Activated CD4-positive, CD25-positive, alpha-beta regulatory T cell treated with anti-CD3 and anti-CD28 coated beads, Interleukin-2, amount 50 U/mL, for 72 hours (primary cell): ENCODE results near the gene LLGL2.
"Not testable (repeated sequence)": the region's sequence is repeated elsewhere in the genome, so short reads cannot be mapped to it uniquely, and the experiment has no call there.

ENCODE experiments used
- DNase-seq: peaks from one replicate; pipeline ENCODE4 v3.0.0; 2021

The LLGL2 gene

DNA sequence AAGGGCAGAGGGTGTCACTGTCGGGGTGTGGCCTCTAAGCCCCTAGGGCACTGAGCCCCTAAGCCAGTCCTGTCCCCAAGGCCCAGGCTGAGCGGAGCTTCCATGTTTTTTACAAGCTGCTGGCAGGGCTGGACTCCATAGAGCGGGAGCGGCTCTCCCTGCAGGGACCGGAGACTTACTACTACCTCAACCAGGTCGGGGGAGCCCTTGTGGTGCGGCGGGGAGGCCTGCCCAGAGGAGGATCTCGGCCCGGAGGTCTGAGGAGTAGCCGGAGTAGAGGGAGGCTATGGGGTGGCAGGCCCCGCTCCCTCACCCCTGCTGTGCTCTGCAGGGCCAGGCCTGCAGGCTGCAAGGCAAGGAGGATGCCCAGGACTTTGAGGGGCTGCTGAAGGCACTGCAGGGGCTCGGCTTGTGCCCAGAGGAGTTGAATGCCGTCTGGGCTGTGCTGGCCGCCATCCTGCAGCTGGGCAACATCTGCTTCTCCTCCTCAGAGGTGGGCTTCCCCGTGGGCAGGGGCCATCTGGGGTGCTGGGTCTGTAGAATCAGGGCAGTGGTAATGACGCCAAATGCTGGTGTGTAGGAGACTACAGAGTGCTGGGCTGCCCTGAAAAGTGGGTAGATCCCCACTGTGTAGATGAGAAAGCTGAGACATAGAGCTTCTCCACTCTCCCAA, 67.0 kb downstream of the LLGL2 start:
- no peak for DNase-seq

GRCh38 chr17:75593430-75593829, 67.9 kb downstream of the LLGL2 start:
- not testable (repeated sequence) for DNase-seq

- DNase-seq, result no peak
Measured at GRCh38 chr17:75594499-75595283, 69.2 kb downstream of the LLGL2 start.

DNA sequence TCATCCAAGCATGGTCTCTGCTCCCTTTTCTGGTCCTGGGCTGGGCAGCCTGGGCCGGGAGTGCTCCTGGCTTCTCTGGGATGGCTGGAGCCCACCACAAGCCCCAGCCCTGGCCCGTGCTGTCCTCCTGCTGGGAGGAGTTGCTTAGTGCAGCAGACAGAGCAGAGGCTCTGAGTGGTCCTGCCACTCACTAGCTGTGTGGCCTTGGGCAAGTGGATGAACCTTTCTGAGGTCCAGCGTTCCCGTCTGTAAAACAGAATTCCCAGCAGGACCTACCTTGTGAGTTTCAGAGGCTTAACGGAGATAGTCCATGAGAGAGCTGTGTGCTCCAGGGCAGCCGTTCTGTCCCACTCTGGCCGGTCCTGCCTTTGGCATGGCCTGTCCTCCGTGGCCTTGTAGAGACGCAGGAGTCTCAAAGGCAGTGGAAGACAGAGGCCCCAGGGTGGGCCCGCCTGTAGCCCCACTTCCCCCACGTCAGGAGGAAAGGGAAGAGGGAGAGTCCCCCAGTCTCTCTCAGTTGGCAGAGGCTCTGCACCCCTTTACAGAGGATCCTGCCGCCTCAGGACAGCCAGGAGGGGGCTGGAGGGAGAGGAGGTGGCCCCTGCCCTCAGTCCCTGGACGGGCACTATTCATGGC, 69.9 kb downstream of the LLGL2 start:
- DNase-seq, result no peak

DNA sequence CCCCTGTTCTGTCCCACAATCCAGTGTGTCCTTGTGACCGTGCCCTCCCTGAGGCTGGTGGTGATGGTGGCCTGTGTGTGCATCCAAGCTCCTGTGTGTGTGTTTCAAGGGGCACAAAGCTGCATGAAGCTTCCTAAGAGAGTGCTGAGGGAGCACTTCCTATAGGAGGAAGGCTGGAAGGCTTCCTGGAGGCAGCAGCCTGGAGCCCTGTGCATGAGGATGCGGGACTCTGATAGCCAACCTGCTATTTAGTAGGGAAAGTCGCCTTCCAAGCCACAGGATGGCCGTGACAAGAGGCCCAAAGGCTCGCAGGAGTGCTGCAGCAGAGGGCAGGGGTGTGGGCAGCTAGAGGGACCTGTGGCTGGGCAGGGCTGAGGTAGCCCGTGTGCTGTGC, 70.4 kb downstream of the LLGL2 start:
- DNase-seq, result no peak

- DNase-seq, result no peak
Measured at GRCh38 chr17:75596320-75597087, 71.0 kb downstream of the LLGL2 start.

DNA sequence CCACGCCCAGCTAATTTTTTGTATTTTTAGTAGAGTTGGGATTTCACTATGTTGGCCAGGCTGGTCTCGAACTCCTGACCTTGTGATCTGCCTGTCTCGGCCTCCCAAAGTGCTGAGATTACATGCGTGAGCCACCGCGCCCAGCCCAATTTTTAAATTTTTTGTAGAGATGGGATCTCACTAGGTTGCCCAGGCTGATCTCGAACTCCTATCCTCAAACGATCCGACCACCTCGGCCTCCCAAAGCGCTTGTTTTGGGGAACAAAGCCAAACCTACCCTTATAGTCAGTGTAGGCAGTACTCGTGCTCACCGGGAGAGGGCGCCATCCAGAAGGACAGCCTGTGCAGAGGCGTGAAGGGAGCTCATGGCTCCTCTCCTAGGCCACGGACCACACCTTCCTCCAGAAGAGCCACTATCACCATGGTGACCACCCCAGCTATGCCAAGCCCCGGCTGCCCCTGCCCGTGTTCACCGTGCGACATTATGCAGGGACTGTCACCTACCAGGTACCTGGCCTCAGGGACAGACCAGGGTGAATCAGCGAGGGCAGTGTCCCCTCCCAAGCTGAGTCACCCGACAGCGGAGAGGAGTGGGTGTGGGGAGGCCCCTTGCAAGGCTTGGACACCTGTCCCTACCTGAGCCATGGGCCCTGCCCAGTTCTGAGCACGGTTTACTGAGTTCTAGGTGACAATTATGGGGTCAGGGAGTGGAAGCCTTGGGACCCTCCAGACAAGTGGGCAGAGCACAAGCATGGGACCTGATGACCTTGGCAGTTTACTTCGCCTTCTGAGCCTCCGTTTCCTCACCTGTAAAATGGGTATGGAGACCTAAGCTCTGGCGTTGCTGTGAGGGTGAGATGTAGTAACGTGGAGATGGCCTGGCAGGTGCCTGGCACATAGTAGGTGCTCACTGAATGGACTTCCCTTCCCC, 75.8 kb downstream of the LLGL2 start:
- DNase-seq, result peak; percentile 67

GRCh38 chr17:75602644-75603043, 77.1 kb downstream of the LLGL2 start:
- no peak for DNase-seq

- DNase-seq, result no peak
Measured at GRCh38 chr17:75603123-75603522, 77.6 kb downstream of the LLGL2 start.

DNA sequence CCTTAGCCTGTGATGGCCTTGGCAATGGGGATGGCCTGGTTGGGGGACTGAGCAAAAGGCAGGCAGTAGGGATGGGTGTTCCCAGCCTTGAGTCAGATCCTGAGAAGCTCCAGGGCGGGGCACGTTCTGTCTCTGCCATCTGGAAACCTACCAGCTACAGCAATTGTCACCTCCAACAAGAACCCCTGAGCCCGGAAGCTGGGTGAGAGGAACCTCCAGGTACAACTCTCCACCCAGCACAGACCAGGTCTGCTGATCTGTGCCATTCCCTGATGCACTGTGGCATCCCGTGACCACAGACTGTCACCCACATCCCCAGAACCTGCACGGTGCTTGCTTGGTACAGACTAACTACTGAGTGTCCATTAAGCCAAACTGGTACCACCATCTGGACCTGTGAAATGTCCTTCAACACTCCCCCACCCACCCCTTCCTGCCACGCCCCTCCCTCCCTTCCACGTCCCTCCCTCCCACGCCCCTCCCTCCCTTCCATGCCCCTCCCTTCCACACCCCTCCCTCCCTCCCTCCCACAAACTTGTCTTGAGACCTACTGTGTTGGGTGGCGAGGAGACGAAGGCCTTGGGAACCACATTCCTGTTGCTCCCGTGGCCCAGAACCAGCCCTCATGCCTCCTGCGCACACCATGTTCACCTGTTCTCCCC, 78.7 kb downstream of the LLGL2 start:
- DNase-seq, result no peak

DNA sequence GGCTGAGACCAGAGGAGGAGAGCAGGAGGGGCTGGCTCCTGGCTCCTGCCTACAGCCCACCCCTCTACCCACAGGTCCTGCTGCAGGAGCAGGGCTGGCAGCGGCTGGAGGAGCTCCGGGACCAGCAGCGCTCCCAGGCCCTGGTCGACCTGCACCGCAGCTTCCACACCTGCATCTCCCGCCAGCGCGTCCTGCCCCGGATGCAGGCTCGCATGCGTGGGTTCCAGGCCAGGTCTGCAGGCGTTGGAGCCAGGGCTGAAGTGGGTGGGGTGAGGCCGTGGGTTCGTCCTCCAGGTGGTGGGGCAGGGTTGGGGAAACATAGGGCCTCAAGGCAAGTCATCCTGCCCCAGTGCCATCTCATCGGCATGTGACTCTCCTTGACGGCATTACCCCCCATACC, 80.3 kb downstream of the LLGL2 start:
- DNase-seq, result no peak

DNA sequence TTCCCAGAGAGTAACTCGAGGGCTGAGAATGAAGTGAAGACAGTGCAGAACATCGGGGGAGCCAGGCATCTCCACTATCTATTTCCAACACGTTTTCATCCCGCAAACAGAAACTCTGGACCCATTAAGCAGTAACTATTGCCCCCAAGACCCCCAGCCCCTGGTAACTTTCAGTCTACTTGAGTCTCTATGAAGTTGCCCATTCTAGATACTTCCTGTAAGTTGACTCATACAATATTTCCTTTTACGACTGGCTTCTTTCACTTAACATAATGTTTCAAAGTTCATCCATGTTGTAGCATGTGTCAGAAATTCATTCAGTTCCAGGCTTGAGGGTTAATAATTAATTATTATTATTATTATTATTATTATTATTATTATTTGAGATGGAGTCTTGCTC, 81.6 kb downstream of the LLGL2 start:
- DNase-seq, result no peak

GRCh38 chr17:75610103-75610984, 84.8 kb downstream of the LLGL2 start:
- DNase-seq, result no peak

- DNase-seq, result no peak
Measured at GRCh38 chr17:75611851-75612429, 86.4 kb downstream of the LLGL2 start.

GRCh38 chr17:75612906-75613626, 87.6 kb downstream of the LLGL2 start:
- no peak for DNase-seq

DNA sequence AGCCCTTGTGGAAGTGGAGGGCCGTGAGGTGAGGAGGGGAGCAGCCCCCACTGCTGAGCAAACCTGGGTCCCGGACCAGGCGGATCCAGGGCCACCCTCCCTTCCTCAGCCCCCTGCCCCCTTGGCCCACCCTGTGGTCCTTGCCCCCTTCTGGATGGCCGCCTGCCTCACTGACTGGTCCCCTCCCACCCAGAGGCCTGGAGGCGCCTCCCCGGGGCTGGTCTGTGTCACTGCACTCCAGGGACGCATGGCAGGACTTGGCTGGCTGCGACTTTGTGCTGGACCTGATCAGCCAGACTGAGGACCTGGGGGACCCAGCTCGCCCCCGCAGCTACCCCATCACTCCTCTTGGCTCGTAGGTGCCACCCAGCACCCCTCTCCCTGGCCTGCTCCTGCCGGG, 88.5 kb downstream of the LLGL2 start:
- DNase-seq, result no peak

DNA sequence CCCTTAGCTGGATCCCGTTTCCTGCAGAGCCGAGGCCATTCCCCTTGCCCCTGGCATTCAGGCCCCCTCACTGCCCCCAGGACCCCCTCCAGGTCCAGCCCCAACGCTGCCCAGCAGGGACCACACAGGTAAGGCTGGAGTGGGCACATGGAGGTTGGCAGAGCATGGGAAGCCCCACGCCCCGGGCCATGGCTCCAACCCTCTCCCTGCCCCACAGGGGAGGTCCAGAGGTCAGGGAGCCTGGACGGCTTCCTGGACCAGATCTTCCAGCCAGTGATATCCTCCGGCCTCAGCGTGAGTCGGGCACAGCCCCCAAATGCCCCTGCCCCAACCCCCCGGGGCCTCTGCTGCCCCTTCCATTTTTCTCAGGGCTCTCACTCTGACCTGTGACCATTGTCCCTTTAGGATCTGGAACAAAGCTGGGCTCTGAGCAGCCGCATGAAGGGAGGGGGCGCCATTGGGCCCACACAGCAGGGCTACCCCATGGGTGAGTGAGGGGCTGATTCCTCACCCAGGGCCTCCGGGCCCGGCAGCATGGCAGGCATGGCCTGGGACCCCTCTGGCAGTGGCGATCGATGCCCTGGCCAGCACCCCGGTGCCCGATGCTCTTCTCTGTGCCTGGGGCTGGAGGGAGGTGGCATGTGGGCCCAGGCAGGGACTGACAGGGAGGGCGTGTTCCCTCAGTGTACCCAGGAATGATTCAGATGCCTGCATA, 89.2 kb downstream of the LLGL2 start:
- no peak for DNase-seq

DNA sequence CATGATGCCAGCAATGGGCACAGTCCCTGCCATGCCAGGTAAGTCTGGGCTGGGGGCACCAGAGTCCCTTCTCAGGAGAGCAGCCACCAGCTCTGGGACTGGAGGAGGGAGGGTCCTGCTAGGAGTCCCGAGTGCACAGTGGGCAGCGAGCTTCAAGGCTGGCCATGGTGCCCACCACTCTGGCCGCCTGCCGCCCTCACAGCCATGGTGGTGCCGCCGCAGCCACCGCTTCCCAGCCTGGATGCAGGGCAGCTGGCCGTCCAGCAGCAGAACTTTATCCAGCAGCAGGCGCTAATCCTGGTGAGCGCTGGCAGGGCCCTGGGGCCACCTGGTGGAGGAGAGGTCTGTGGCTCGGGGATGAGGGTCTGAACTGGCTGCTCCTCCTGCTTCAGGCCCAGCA, 89.8 kb downstream of the LLGL2 start:
- no peak for DNase-seq
